ENCODE results near the gene PIP5K1B.

The PIP5K1B gene

DNA sequence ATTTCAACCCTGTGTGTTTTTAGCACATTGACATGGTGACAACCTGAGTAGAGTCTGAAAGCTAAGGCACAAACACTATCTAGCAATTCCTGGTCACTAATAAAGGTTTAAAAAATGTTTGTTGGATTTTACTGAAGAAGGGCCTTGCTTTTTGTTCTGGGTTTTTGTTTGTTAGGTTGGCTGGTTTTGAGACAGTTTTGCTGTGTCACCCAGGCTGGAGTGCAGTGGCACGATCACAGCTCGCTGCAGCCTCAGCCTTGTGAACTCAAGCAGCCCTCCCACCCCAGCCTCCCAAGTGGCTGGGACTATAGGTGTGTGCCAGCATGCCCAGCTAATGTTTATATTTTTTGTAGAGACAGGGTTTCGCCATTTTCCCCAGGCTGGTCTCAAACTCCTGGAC lies 269.9 kb downstream of the PIP5K1B start:
- H3K36me3 ChIP-seq (ENCODE audit: insufficient read depth, insufficient read length, low read length) = no peaks in the 10 kb centered on the region
- peaks cover 13% of the 10 kb centered on the region; the same call in 1 of the 2 replicates for H3K9me3 ChIP-seq (ENCODE audit: insufficient read depth, low read length)
- no peak overlapping the region for H3K4me3 ChIP-seq (ENCODE audit: insufficient read length, low read depth)
- H3K27me3 ChIP-seq (ENCODE audit: insufficient read depth, insufficient read length) = no peaks in the 10 kb centered on the region
- TF ChIP-seq SUZ12 (IDR thresholded peaks at IDR 0.05; ENCODE audit: extremely low read depth, insufficient read depth, insufficient read length) = no peak
- TF ChIP-seq ZNF274 (IDR thresholded peaks at IDR 0.05; ENCODE audit: low read depth, low read length) = no peak
- TF ChIP-seq YY1 (IDR thresholded peaks at IDR 0.05; ENCODE audit: insufficient read depth, insufficient read length) = no peak
- no peak for DNase-seq (ENCODE audit: low read depth, low spot score)
- no peak overlapping the region for H3K9ac ChIP-seq (ENCODE audit: insufficient read length, low read depth)
- H3K4me1 ChIP-seq (ENCODE audit: insufficient read depth, insufficient read length) = no peaks in the 10 kb centered on the region

DNA sequence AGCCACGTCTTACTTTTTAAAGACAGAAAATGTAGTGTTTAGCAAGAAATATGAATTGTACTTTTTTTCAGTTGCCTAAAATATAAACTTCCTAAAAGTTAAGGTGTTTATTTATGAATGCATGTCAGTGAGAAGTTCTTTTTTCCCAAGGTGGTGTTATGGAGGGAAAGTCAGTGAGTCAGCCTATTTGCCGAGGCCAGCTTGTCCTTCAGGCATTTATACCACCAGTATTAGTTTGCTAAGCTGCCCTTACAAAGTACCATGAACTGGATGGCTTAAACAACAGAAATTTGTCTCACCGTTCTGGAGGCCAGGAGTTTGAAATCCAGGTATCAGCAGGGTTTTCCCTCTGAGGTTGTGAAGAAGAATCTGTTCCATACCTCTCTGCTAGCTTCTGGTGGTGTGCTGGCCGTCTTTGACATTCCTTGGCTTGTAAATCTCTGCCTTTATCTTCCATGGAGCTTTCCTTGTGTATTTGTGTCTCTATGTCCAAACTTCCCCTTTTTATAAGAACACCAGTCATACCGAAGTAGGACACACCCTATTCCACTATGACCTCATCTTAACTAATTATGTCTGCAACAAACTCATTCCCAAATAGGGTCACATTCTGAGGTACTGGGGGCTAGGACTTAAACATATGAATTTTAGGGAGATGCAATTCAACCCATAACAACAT lies 270.5 kb downstream of the PIP5K1B start:
- H3K36me3 ChIP-seq (ENCODE audit: insufficient read depth, insufficient read length, low read length) = no peaks in the 10 kb centered on the region
- no peaks in the 10 kb centered on the region for H3K27me3 ChIP-seq (ENCODE audit: insufficient read depth, insufficient read length)
- H3K4me1 ChIP-seq (ENCODE audit: insufficient read depth, insufficient read length) = no peaks in the 10 kb centered on the region
- H3K9ac ChIP-seq (ENCODE audit: insufficient read length, low read depth) = no peak overlapping the region
- H3K4me3 ChIP-seq (ENCODE audit: insufficient read length, low read depth) = no peak overlapping the region
- H3K9me3 ChIP-seq (ENCODE audit: insufficient read depth, low read length) = peaks cover 13% of the 10 kb centered on the region; the same call in 1 of the 2 replicates
- TF ChIP-seq SUZ12 (IDR thresholded peaks at IDR 0.05; ENCODE audit: extremely low read depth, insufficient read depth, insufficient read length) (no peak), YY1 (IDR thresholded peaks at IDR 0.05; ENCODE audit: insufficient read depth, insufficient read length) (no peak), ZNF274 (IDR thresholded peaks at IDR 0.05; ENCODE audit: low read depth, low read length) (no peak)
- no peak for DNase-seq (ENCODE audit: low read depth, low spot score)

DNA sequence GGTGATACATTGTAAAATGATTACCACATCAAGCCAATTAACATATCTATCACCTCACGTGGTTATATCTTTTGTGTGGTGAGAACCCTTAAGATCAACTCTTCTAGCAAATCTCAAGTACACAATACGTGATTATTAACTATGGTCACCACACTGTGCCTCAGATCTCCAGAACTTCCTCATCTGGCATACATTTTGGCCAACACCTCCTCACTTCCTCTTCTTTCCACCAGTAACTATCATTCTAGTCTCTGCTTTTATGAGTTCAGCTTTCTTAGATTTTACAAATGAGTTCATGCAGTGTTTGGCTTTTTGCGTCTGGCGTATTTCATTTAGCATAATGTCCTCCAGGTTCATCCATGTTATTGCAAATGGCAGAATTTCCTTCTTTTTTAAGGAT lies 273.0 kb downstream of the PIP5K1B start:
- no peaks in the 10 kb centered on the region for H3K4me1 ChIP-seq (ENCODE audit: insufficient read depth, insufficient read length)
- H3K27me3 ChIP-seq (ENCODE audit: insufficient read depth, insufficient read length) = no peaks in the 10 kb centered on the region
- H3K4me3 ChIP-seq (ENCODE audit: insufficient read length, low read depth) = no peak overlapping the region
- H3K9me3 ChIP-seq (ENCODE audit: insufficient read depth, low read length) = peaks cover 13% of the 10 kb centered on the region; the same call in 1 of the 2 replicates
- no peak overlapping the region for H3K9ac ChIP-seq (ENCODE audit: insufficient read length, low read depth)
- DNase-seq (ENCODE audit: low read depth, low spot score) = no peak
- H3K36me3 ChIP-seq (ENCODE audit: insufficient read depth, insufficient read length, low read length) = no peaks in the 10 kb centered on the region
- TF ChIP-seq SUZ12 (IDR thresholded peaks at IDR 0.05; ENCODE audit: extremely low read depth, insufficient read depth, insufficient read length) = no peak
- no peak for TF ChIP-seq YY1 (IDR thresholded peaks at IDR 0.05; ENCODE audit: insufficient read depth, insufficient read length)
- TF ChIP-seq ZNF274 (IDR thresholded peaks at IDR 0.05; ENCODE audit: low read depth, low read length) = no peak

DNA sequence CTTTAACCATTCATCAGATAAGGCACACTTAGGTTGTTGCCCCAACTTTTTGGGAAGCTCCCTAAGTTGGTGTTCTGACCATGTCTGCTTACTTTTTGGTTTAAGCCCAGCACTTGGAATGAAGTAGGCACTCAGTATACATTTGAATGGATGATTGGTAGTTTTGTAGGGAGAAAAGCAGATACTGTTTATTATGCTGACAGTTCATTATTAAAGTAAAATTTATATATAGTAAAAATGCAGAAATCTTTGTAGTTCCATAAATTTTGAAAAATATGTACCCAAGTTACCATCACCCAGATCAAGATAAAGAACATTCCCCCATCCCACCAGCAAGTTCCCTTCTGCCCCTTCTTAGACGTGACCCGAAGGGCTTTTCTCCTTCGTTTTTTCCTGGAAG lies 273.5 kb downstream of the PIP5K1B start:
- TF ChIP-seq YY1 (IDR thresholded peaks at IDR 0.05; ENCODE audit: insufficient read depth, insufficient read length) (no peak), SUZ12 (IDR thresholded peaks at IDR 0.05; ENCODE audit: extremely low read depth, insufficient read depth, insufficient read length) (no peak), ZNF274 (IDR thresholded peaks at IDR 0.05; ENCODE audit: low read depth, low read length) (no peak)
- Histone ChIP-seq H3K27me3 (ENCODE audit: insufficient read depth, insufficient read length) (no peaks in the 10 kb centered on the region), H3K9me3 (ENCODE audit: insufficient read depth, low read length) (peaks cover 13% of the 10 kb centered on the region; the same call in 1 of the 2 replicates), H3K4me3 (ENCODE audit: insufficient read length, low read depth) (no peak overlapping the region), H3K36me3 (ENCODE audit: insufficient read depth, insufficient read length, low read length) (no peaks in the 10 kb centered on the region), H3K4me1 (ENCODE audit: insufficient read depth, insufficient read length) (no peaks in the 10 kb centered on the region), H3K9ac (ENCODE audit: insufficient read length, low read depth) (no peak overlapping the region)
- no peak for DNase-seq (ENCODE audit: low read depth, low spot score)

DNA sequence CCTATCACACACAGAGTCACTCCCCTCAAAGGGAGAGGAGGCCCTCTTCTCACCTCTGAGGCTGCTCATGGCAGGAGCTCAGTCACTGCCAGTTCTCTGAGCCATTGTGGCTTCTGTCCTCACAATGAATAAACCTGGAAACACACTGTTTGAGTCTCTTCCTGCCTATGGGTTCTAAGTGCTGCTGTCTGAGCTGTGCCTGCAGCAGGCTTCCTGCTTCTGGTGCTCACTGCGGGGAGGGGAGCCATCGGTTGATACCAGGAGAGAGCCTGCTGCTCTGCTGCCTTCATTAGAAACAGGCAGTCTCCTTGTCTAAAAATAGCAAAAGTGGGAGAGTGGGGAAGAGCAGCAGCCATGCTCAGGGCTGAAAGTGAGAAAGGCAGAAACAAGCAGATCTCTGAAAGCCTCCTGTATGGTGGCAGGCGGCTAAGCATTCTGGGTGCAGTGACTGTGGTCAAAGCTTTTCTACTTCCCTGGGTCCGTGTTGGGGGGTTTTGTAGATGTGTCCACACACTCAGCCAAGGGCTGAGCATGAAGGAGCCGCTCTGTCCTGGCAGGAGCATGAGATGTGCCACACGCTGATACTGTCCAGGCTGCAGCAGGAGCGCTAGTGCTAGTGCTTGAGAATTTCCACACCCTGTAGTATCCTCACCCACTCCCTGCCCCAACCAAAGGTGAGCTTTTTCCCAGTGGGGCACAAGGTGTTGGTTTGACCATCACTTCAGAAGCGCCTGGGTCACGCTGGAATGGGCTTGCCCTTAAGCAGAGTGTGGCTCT lies 274.7 kb downstream of the PIP5K1B start:
- H3K4me3 ChIP-seq (ENCODE audit: insufficient read length, low read depth) = no peak overlapping the region
- H3K9ac ChIP-seq (ENCODE audit: insufficient read length, low read depth) = no peak overlapping the region
- H3K36me3 ChIP-seq (ENCODE audit: insufficient read depth, insufficient read length, low read length) = no peaks in the 10 kb centered on the region
- no peak for TF ChIP-seq SUZ12 (IDR thresholded peaks at IDR 0.05; ENCODE audit: extremely low read depth, insufficient read depth, insufficient read length)
- TF ChIP-seq YY1 (IDR thresholded peaks at IDR 0.05; ENCODE audit: insufficient read depth, insufficient read length) = no peak
- TF ChIP-seq ZNF274 (IDR thresholded peaks at IDR 0.05; ENCODE audit: low read depth, low read length) = no peak
- H3K9me3 ChIP-seq (ENCODE audit: insufficient read depth, low read length) = peaks cover 13% of the 10 kb centered on the region; the same call in 1 of the 2 replicates
- no peaks in the 10 kb centered on the region for H3K27me3 ChIP-seq (ENCODE audit: insufficient read depth, insufficient read length)
- no peak for DNase-seq (ENCODE audit: low read depth, low spot score)
- no peaks in the 10 kb centered on the region for H3K4me1 ChIP-seq (ENCODE audit: insufficient read depth, insufficient read length)

DNA sequence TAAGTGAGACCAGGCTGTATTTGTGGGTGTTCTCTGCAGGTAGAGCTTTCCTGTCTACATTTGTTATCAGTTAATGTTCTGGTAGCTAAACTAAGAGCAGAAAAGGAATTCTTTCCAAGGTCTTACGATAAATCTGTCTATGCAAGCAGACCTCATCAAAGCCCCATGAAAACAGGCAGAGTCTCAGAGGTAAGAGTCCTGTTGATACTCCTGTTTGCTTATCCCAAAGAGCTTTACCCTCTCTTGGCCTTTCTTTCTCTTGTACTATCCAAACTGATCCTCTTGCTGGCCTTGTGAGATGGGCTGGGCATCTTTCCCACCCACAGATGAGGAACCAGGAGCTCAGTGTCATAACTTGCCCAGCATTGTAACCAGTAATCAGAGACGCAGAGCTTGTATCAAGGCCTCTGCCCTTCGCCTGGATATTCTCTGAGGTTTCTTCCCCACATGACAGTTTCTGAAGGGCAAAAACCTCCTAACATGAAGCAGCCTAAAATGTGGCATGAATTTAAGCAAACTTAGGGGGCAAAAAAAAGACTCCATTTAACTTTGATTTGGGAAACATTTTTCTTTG lies 275.4 kb downstream of the PIP5K1B start:
- DNase-seq (ENCODE audit: low read depth, low spot score) = no peak

DNA sequence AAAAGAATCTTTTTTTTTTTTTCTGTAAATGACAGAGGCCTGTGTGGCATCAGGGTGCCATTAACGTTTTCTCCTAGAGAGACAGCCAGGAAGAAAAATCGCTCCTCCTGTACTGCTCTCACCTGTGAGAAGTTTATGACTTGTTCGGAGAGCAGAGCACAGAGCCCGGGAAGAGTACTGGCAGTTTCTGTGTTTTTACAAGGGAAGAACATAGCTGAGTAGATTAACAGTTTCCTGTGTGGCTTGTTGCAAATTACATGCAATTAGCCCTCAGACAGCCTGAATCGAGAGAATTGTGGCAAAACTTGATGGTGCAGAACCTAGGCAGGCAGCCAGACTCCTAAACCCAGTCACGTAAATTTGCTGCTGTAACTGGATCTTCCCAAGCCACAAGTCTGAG lies 276.7 kb downstream of the PIP5K1B start:
- Histone ChIP-seq H3K4me1 (ENCODE audit: insufficient read depth, insufficient read length) (no peaks in the 10 kb centered on the region), H3K9ac (ENCODE audit: insufficient read length, low read depth) (no peak overlapping the region), H3K4me3 (ENCODE audit: insufficient read length, low read depth) (no peak overlapping the region), H3K9me3 (ENCODE audit: insufficient read depth, low read length) (peaks cover 3% of the 10 kb centered on the region; the same call in 1 of the 2 replicates), H3K27me3 (ENCODE audit: insufficient read depth, insufficient read length) (no peaks in the 10 kb centered on the region), H3K36me3 (ENCODE audit: insufficient read depth, insufficient read length, low read length) (no peaks in the 10 kb centered on the region)
- TF ChIP-seq ZNF274 (IDR thresholded peaks at IDR 0.05; ENCODE audit: low read depth, low read length) = no peak
- TF ChIP-seq SUZ12 (IDR thresholded peaks at IDR 0.05; ENCODE audit: extremely low read depth, insufficient read depth, insufficient read length) = no peak
- TF ChIP-seq YY1 (IDR thresholded peaks at IDR 0.05; ENCODE audit: insufficient read depth, insufficient read length) = no peak
- no peak for DNase-seq (ENCODE audit: low read depth, low spot score)

More for the DNA sequence above, 275.4 kb downstream of the PIP5K1B start:
- Histone ChIP-seq H3K27me3 (ENCODE audit: insufficient read depth, insufficient read length) (no peaks in the 10 kb centered on the region), H3K4me3 (ENCODE audit: insufficient read length, low read depth) (no peak overlapping the region), H3K4me1 (ENCODE audit: insufficient read depth, insufficient read length) (no peaks in the 10 kb centered on the region), H3K9ac (ENCODE audit: insufficient read length, low read depth) (no peak overlapping the region), H3K36me3 (ENCODE audit: insufficient read depth, insufficient read length, low read length) (no peaks in the 10 kb centered on the region), H3K9me3 (ENCODE audit: insufficient read depth, low read length) (peaks cover 13% of the 10 kb centered on the region; the same call in 1 of the 2 replicates)
- TF ChIP-seq SUZ12 (IDR thresholded peaks at IDR 0.05; ENCODE audit: extremely low read depth, insufficient read depth, insufficient read length) (no peak), YY1 (IDR thresholded peaks at IDR 0.05; ENCODE audit: insufficient read depth, insufficient read length) (no peak), ZNF274 (IDR thresholded peaks at IDR 0.05; ENCODE audit: low read depth, low read length) (no peak)

Measured in NT2/D1 (cell line).